C4-2B (cell line): ENCODE measurements around the gene SRSF1.
"Not testable (repeated sequence)": the region's sequence is repeated elsewhere in the genome, so short reads cannot be mapped to it uniquely, and the experiment has no call there.

Experiments
- H3K27ac ChIP-seq: fragments of 450-650 bp; 2 replicates; pipeline ENCODE4 v1.5.1; 2017
- ZFX ChIP-seq: fragments of 450-650 bp; IDR thresholded peaks from 2 replicates; pipeline ENCODE4 v1.6.1; 2017
- TF ChIP-seq, protein P1 (sequence below): fragments of 450-650 bp; conservative IDR thresholded peaks from 2 replicates; pipeline ENCODE4 v1.5.1; 2017; ENCODE audit warnings: mild to moderate bottlenecking

Gene SRSF1

DNA sequence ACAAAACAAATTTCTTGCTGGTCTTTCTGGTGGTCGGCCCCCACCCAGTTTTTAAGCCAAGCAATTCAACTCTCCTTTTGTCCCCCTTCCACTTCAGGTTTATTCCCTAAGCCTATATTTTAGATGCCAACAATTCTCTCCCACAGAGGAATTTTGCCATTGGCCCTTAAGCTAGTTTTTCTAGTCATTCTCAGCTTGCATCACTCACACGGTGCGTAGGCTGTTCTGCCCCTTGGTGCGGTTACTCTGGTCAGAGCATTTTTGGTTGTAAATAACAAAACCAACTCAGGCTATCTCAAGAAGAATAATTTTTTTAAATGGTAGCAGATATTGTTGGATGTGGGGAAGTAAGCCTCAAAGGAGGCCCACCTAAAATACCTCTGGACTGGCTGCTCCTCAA is 42.5 kb upstream of the SRSF1 start:
- TF ChIP-seq, protein P1, sequence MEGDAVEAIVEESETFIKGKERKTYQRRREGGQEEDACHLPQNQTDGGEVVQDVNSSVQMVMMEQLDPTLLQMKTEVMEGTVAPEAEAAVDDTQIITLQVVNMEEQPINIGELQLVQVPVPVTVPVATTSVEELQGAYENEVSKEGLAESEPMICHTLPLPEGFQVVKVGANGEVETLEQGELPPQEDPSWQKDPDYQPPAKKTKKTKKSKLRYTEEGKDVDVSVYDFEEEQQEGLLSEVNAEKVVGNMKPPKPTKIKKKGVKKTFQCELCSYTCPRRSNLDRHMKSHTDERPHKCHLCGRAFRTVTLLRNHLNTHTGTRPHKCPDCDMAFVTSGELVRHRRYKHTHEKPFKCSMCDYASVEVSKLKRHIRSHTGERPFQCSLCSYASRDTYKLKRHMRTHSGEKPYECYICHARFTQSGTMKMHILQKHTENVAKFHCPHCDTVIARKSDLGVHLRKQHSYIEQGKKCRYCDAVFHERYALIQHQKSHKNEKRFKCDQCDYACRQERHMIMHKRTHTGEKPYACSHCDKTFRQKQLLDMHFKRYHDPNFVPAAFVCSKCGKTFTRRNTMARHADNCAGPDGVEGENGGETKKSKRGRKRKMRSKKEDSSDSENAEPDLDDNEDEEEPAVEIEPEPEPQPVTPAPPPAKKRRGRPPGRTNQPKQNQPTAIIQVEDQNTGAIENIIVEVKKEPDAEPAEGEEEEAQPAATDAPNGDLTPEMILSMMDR, result no peak
- no peak for TF ChIP-seq ZFX
- H3K27ac ChIP-seq, result no peak overlapping the region

- no peak for TF ChIP-seq ZFX
- TF ChIP-seq, protein P1, result no peak
- H3K27ac ChIP-seq, result no peak overlapping the region
Observed at GRCh38 chr17:58047376-58048150, 40.5 kb upstream of the SRSF1 start.

DNA sequence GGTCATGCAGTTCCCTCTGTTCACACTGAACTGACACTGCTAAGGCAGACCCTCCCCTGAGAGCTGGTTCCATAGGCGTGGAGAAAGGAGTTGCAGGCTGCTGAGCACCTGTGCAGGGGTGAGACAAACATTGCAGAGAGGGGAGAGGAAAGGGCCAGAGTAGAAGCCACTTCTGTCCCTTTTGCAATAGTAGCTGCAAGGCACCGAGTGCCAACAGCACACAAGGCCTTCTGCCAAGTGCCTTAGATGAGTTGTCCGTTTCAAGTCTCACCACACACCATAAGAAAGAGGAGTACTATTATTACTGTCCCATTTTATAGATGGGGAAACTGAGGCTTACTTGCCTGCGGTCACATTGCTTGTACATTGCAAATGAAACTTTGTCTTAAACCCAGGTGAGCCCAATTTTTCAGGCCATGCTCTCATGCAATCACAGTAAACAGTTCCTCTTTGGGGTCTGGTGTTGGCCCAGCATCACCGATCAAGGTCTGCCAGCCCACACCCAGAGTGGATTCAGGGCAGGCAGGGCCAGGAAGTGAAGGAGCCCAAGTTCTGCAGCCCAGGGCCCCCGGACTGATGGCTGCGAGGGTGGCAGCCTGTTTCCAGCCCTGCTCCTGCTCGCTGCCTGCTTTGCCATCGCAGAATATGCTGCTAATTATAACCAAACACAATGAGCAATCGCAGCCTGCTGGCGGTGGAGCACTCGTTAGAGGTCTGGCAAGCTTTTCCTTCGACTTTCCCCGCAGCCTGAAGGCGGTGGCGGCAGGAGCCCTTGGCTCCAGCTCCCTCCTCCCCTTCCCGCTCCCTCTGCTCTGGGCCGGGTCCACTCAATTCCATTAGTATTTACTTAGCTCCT is 39.4 kb upstream of the SRSF1 start:
- TF ChIP-seq, protein P1, result no peak
- TF ChIP-seq ZFX, result no peak
- H3K27ac ChIP-seq, result no peak overlapping the region

DNA sequence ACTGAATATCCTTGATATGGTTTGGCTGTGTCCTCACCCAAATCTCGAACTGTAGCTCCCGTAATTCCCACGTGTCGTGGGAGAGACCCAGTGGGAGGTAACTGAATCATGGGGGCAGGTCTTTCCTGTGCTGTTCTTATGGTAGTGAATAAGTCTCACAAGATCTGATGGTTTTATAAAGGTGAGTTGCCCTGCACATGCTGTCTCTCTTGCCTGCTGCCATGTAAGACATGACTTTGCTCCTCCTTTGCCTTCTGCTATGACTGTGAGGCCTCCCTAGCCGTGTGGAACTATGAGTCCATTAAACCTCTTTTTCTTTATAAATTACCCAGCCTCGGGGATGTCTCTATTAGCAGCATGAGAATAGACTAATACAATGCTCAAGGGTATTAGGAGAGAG is 37.2 kb upstream of the SRSF1 start:
- not testable (repeated sequence) for H3K27ac ChIP-seq

DNA sequence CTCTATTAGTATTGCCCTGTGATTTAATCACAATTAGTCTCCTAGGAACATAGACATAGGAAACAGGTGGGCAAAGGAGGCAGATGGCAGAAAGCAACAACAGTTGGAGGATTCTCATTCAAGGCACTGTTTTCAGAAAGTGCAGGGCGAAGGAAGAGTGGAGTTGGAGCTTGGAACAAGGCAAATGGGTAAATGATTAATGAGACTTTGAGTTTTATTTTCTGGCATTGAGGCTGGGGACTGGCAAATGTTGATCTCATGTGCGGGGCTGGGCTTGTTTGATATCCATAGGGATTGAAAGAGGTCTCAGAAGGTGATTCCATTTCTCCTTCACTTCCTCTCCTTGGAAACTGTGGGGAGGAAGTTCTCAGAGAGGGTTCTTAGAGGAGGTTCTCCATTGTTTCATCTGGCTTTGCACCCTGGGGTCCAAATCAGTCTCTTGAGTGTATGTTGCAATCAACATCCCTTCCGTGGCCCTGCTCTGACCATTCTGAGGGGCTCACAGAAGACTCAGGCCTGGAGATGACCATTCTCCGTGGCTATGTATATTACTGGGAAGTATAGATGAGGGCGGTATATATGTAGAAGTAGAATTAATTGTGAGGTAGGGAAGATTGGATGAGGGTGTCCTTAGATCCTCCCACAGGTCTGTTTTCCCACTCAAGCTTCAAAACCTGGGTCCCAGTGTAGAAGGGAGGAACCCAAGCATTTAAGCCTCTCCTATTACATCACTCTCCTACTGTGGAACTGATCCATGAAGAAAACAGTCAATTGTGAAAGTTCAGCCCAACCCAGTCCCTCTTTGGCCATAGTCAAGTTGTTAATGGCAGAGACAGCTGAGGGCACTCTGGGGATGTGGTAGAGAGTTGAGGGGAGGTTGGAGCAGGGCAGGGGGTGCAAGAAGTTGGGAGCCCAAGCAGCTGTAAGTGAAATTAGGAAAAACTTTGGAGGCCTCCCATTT is 36.5 kb upstream of the SRSF1 start:
- no peak for TF ChIP-seq ZFX
- TF ChIP-seq, protein P1, result no peak

DNA sequence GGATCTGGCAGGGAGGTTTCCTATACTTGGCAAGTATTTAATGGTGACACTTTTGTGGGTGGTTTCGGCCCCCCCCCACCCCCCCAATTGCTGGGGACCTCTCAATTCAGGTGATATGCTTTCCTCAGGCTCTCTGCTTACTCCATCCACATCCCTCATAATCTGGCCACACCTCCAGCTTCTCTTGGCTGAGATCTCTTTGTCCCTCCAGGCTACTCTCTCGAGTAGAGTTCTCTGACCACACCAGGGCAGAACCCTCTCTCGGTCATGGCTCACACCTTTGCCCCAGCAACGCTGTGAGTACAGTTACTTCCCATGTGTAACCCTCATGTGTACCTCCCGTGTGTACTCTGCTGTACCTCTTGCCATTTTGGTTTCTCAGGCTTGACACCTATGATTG is 34.1 kb upstream of the SRSF1 start:
- H3K27ac ChIP-seq, result no peak overlapping the region
- TF ChIP-seq ZFX, result no peak
- TF ChIP-seq, protein P1, result no peak

More for the DNA sequence above, 36.5 kb upstream of the SRSF1 start:
- H3K27ac ChIP-seq, result no peak overlapping the region

DNA sequence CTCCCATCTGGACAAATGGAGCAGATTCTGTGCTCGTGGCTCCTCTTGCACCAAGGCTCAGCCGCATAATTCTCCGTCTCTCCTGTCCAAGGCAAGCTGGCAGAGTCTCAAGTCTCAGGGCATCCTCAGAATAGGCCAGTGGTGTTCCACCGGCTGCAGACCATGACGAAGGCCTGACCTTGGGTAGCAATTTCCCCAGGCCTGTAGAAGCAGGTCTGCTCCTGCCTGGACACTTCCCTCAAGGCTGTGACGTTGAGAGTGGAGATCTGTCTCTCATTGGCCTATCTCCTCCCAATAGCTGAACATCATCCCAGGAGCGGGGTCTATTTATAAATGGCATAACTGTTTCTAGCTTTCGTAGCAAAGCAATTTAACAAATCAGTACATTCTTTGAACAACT is 33.3 kb upstream of the SRSF1 start:
- TF ChIP-seq, protein P1, result no peak
- no peak for TF ChIP-seq ZFX
- no peak overlapping the region for H3K27ac ChIP-seq
